Germinal center (tissue), 1 donor: ENCODE results near the gene ABCA1.
"Not testable (repeated sequence)": the region's sequence is repeated elsewhere in the genome, so short reads cannot be mapped to it uniquely, and the experiment has no call there.

Source experiments
- DNase-seq: peaks from one replicate; pipeline ENCODE4 v3.0.0; 2012; ENCODE audit warnings: mixed read lengths, low spot score

ABCA1 gene

GRCh38 chr9:104872656-104873488 lies 55.1 kb downstream of the ABCA1 start:
- DNase-seq: no peak

GRCh38 chr9:104871961-104872527 lies 55.9 kb downstream of the ABCA1 start:
- no peak for DNase-seq

DNA sequence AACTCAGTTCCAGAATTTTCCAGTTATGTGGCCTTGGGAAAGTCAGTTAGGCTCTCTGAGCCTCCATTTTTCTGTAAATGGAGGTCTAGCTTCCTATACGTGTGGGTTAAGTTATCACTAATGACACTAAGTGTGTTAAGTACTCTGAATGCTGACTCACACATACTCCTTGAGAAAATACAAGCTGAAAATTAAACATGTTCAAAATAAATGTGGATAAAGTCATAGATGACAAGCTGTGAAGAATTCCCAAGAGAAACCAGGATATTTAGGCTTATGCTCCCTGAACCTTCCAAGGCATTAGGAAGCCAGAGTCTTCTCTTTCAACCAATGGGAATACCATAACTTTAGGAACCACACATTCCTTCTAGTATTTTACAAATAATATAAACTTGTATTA lies 58.1 kb downstream of the ABCA1 start:
- DNase-seq: no peak

DNA sequence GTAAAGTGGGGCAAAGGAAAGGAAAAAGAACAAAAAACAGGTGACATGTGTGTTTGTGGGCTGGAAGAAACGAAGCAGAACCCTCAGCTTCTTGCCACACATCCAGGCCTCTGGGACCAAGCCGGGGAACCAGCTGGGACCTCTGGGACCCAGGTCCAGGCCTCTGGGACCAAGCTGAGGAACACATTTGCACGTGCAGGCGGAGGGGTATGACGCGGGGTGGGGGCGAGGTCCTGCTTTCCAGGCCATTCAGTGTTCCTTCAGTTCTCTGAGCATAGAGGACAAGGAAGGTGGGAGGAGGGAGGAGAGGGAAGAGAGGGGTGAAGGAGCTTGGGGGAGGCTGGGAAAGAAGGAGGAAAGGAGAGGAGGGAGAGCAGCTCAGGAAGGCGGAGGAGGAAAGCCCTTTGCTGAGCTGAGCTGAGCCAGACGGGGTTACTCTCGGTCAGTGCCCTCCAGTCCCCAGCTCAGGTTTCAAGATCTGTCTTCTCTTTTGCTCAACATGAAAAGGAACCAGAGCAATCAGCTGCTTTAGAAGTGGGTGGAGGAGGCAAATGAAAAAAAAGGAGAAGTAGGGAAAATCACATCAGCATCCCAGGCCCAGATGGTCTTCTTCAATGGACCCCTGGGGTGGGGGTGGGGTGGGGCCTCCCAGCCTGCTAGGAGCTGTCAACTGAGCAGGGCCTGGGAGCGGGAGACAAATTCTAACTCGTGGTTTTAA lies 59.1 kb downstream of the ABCA1 start:
- DNase-seq: peak; percentile 83

GRCh38 chr9:104868303-104868686 lies 59.7 kb downstream of the ABCA1 start:
- no peak for DNase-seq

GRCh38 chr9:104866191-104866590 lies 61.8 kb downstream of the ABCA1 start:
- no peak for DNase-seq

DNA sequence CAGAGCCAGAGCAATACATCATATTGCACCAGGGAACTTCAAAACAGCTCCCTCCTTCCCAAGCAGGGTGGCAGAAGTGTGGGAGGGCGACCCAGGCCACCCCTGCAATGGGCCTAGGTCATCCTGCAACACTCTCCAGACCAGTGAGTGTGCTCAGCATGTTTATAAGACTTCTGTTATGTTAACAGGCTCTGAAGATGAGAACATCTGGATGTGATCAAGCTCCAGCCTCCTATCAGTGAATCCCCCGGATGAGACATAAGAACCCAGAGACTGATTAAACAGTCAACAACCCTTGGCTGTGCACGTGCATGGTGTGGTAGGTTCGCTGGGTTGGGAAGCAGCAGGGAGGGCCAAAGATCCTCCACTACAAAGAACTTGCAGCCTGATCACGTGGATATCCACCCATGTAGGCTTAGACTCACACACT lies 63.3 kb downstream of the ABCA1 start:
- no peak for DNase-seq

- peak; percentile 66 for DNase-seq
Measured at GRCh38 chr9:104863180-104863883, 64.6 kb downstream of the ABCA1 start.

DNA sequence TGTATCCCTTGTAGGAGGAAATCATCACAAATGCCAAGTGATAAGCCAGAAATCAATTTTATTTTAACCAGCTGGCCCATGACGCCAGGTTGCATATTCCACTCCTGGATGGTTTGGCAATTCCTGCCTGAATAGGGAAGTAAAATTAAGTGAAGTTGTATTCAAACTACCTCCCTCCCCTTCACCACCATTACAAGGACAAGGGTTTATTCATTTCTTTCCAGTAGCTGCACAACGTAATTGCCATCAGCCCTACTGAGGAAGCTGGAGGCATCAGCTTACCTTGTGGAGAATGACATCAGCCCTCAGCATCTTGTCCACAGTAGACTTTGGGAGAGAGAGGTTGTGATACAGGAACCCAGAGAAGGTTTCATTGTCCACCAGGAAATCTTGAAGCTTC lies 66.6 kb downstream of the ABCA1 start:
- no peak for DNase-seq

DNA sequence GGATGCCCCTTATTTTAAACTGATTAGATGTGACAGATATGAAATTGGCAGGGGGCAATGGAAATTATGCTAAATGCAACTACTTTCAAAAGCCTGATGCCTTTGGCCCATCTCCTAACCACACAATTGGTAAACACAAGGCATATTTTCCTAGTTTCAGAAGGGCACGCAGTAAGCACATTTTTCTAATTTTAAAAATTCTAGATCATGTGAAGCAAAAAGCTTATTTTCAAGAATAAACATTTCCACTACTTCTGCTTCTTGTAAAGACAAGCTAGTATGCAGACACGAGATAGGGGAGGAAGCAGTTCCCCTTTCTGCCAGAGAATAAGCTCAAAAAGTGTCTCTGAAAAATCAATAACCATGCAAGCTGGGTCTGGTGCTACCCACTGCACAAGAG lies 67.7 kb downstream of the ABCA1 start:
- DNase-seq: peak; percentile 13

DNA sequence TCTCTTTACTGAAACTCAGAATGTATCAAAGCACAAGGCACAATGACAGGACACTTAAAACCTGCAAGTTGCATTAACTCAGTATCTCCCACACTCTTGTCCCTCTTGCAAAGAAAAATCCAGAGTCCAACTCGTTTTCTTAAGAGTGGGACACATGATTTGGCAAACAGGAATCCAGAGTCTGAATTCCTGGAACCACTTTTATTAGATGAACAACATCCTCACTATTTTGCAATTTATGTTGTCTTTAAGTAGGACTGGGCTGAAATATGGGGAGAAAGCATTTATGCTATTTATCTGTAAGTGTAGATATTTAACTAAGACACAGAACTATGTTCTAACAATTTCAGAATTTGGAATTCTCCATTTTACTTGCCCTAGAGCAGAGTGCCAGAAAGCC lies 69.1 kb downstream of the ABCA1 start:
- DNase-seq: no peak

GRCh38 chr9:104858271-104858670 lies 69.7 kb downstream of the ABCA1 start:
- no peak for DNase-seq

DNA sequence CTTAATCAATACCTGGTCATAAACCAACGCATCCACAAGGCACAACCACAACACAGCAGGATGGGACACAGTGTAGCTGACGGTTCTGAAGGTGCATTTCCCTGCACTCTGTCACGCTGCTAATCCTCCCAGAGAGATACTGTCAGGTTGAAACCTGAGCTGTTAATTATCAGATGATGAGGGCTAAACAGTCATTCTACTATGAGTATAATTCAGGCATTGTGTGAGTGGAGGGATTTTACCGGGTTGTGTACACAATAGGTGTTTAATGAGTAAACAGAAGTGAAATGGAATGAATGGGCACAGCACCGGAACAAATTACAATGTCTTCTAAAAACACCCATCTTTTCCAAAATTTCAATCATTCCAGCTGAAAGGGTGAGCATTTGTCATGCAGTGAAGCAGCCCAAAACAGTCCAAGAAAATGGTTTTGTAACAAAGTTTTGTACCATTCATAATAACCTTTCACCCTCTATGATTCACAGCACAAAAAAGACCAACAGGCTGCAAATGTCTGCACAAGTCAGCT lies 71.5 kb downstream of the ABCA1 start:
- DNase-seq: no peak

DNA sequence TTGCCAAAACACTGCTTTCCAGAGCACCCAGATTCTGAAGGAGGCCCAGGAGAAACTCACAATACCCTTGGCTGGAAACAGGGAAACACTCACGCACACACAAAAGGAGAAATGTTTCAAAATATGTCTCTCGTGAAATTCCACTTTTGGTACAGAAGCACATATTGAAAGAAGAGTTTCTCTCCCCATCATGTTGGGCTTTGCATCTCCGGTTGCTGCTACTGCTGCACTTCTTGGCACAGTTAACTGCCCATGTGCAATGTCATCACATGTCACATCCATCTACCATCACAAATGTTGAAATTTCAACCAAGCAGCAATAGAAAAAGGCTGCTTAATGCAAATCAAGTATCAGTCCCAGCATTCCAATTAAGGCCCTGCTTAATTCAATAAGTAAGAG lies 72.1 kb downstream of the ABCA1 start:
- no peak for DNase-seq

GRCh38 chr9:104855258-104855657 lies 72.7 kb downstream of the ABCA1 start:
- DNase-seq: not testable (repeated sequence)

GRCh38 chr9:104854613-104855012 lies 73.3 kb downstream of the ABCA1 start:
- no peak for DNase-seq

DNA sequence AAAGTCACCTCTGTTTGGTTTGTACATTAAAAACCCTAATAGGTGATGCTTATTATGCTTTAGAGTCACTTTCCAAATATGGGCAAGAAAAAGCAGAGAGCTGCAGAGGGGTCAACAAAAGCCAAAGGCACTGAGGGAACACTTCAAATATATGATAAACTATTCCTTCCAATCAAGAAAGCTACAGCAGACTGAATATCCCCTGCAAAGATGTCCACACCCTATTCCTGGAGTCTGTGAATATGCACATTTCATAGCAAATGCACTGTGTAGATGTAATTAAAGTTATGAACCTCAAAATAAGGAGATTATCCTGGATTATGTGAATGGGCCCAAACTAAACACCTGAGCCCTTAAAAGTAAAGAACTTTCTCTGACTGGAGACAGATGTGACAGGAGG lies 74.3 kb downstream of the ABCA1 start:
- DNase-seq: no peak

DNA sequence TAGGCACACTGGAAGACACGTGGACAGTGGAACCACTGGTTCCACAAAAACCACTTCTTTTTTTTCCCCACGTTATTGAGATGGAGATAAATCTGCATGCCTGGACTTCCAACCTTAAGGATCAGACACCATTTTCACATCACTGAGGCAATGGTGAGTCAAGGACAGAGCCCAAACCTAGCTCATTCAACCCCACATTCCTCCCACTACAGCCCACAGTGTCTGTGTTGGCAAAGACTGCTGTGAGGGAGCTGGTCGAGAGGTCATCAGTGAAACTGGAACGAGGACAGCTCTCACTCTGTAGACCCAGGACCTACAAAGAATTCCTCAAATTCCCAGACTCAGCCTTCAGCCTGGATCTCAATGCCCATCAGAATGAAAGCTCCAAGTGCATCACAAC lies 74.8 kb downstream of the ABCA1 start:
- no peak for DNase-seq

GRCh38 chr9:104851546-104851920 lies 76.4 kb downstream of the ABCA1 start:
- no peak for DNase-seq

GRCh38 chr9:104850786-104851545 lies 77.0 kb downstream of the ABCA1 start:
- no peak for DNase-seq

- DNase-seq: no peak
Measured at GRCh38 chr9:104849023-104849422, 78.9 kb downstream of the ABCA1 start.

- no peak for DNase-seq
Measured at GRCh38 chr9:104844710-104845109, 83.2 kb downstream of the ABCA1 start.
